IMR-90 (cell line): ENCODE results near the gene WHRN.

ENCODE experiments used
- BHLHE40 ChIP-seq: fragments of 150-350 bp; IDR thresholded peaks from 2 replicates; pipeline ENCODE4 v1.6.1; 2016; ENCODE audit warnings: mild to moderate bottlenecking, low read depth, low read length
- CTCF ChIP-seq: conservative IDR thresholded peaks from 2 replicates; pipeline ENCODE4 v1.5.1; 2012; ENCODE audit warnings: mild to moderate bottlenecking, low read depth, low read length, improper control_type of control experiment
- FOS ChIP-seq: fragments of 150-350 bp; IDR thresholded peaks from 2 replicates; pipeline ENCODE4 v1.6.1; 2016; ENCODE audit warnings: low read depth, low read length
- MAZ ChIP-seq: IDR thresholded peaks from 2 replicates; pipeline ENCODE4 v1.6.1; 2012; ENCODE audit warnings: low read depth, mild to moderate bottlenecking, low read length, improper control_type of control experiment, moderate library complexity, borderline replicate concordance
- MXI1 ChIP-seq: IDR thresholded peaks from 2 replicates; pipeline ENCODE4 v1.6.1; 2012; ENCODE audit warnings: low read depth, mild to moderate bottlenecking, low read length, moderate library complexity, borderline replicate concordance
- POLR2A ChIP-seq: IDR thresholded peaks from 2 replicates; pipeline ENCODE4 v1.6.1; 2012; ENCODE audit warnings: mild to moderate bottlenecking, low read depth, low read length
- RAD21 ChIP-seq: IDR thresholded peaks from 2 replicates; pipeline ENCODE4 v1.6.1; 2012; ENCODE audit warnings: low read length, improper control_type of control experiment
- RFX5 ChIP-seq: IDR thresholded peaks from 2 replicates; pipeline ENCODE4 v1.8.0; 2012; ENCODE audit warnings: low read depth, mild to moderate bottlenecking, low read length, moderate library complexity

- no peak for TF ChIP-seq CTCF
- TF ChIP-seq POLR2A: no peak
- no peak for TF ChIP-seq MAZ
- no peak for TF ChIP-seq RFX5
- TF ChIP-seq MXI1: no peak
- no peak for TF ChIP-seq BHLHE40
- no peak for TF ChIP-seq FOS
- no peak for TF ChIP-seq RAD21
Measured at GRCh38 chr9:114365194-114365593, 140.1 kb downstream of the WHRN start.
